ENCODE measurements around the gene HDLBP. TPM values are rescaled to one million over a fixed set of nuclear protein-coding genes. Genes with fewer than 3 reads are reported as not detected.

HDLBP gene
- total RNA-seq, 2 experiments from 2014 or later = 170 to 176 TPM

- DNase-seq (ENCODE audit: low spot score) = no peak
- ChIA-PET CTCF (ENCODE audit: unreplicated experiment) (no interaction called here), POLR2A (no interaction called here)
- Histone ChIP-seq H3K4me2 (ENCODE audit: low read length) (no peak overlapping the region), H2AFZ (ENCODE audit: low read length) (no peak overlapping the region), H3K79me2 (ENCODE audit: insufficient read depth, low read depth, low read length) (no peaks in the 10 kb centered on the region), H3K4me3 (ENCODE audit: low read depth, low read length, poor library complexity, severe bottlenecking) (no peak overlapping the region), H4K20me1 (ENCODE audit: insufficient read depth, low read length) (no peaks in the 10 kb centered on the region), H3K36me3 (ENCODE audit: insufficient read depth, low read length) (no peaks in the 10 kb centered on the region), H3K4me1 (ENCODE audit: insufficient read depth, low read length, poor library complexity, severe bottlenecking) (peaks cover 11% of the 10 kb centered on the region), H3K27ac (ENCODE audit: low read depth, low read length, poor library complexity, severe bottlenecking) (no peak overlapping the region), H3K9me3 (ENCODE audit: low read length) (no peaks in the 10 kb centered on the region), H3K9me2 (ENCODE audit: insufficient read depth, low read length) (no peaks in the 10 kb centered on the region)
- TF ChIP-seq CTCF (conservative IDR thresholded peaks at IDR 0.05; ENCODE audit: low read length) (no peak), EZH2phosphoT487 (IDR thresholded peaks at IDR 0.05; ENCODE audit: borderline replicate concordance, low read depth, low read length) (no peak)
- intact Hi-C loops (cut with micrococcal nuclease; ENCODE audit: unreplicated experiment) = no loop called here
- no TSS peak for BruUV-seq (replicated peaks)
Measured at GRCh38 chr2:241214209-241214608, 101.3 kb downstream of the HDLBP start.

GRCh38 chr2:241213567-241213966 lies 101.9 kb downstream of the HDLBP start:
- Histone ChIP-seq H3K4me3 (ENCODE audit: low read depth, low read length, poor library complexity, severe bottlenecking) (no peak overlapping the region), H3K9me3 (ENCODE audit: low read length) (no peaks in the 10 kb centered on the region), H3K36me3 (ENCODE audit: insufficient read depth, low read length) (no peaks in the 10 kb centered on the region), H3K4me1 (ENCODE audit: insufficient read depth, low read length, poor library complexity, severe bottlenecking) (peaks cover 5% of the 10 kb centered on the region), H2AFZ (ENCODE audit: low read length) (no peak overlapping the region), H4K20me1 (ENCODE audit: insufficient read depth, low read length) (no peaks in the 10 kb centered on the region), H3K4me2 (ENCODE audit: low read length) (no peak overlapping the region), H3K27ac (ENCODE audit: low read depth, low read length, poor library complexity, severe bottlenecking) (no peak overlapping the region), H3K9me2 (ENCODE audit: insufficient read depth, low read length) (no peaks in the 10 kb centered on the region), H3K79me2 (ENCODE audit: insufficient read depth, low read depth, low read length) (no peaks in the 10 kb centered on the region)
- ChIA-PET POLR2A (no interaction called here), CTCF (ENCODE audit: unreplicated experiment) (no interaction called here)
- no TSS peak for BruUV-seq (replicated peaks)
- no peak for DNase-seq (ENCODE audit: low spot score)
- intact Hi-C loops (cut with micrococcal nuclease; ENCODE audit: unreplicated experiment) = no loop called here
- TF ChIP-seq EZH2phosphoT487 (IDR thresholded peaks at IDR 0.05; ENCODE audit: borderline replicate concordance, low read depth, low read length) (no peak), CTCF (conservative IDR thresholded peaks at IDR 0.05; ENCODE audit: low read length) (no peak)

GRCh38 chr2:241213041-241213440 lies 102.4 kb downstream of the HDLBP start:
- POLR2A ChIA-PET = no interaction called here
- intact Hi-C loops (cut with micrococcal nuclease; ENCODE audit: unreplicated experiment) = no loop called here
- no TSS peak for BruUV-seq (replicated peaks)

More at GRCh38 chr2:241213041-241213440, 102.4 kb downstream of the HDLBP start:
- no peak for TF ChIP-seq CTCF (conservative IDR thresholded peaks at IDR 0.05; ENCODE audit: low read length)
- no peak for TF ChIP-seq EZH2phosphoT487 (IDR thresholded peaks at IDR 0.05; ENCODE audit: borderline replicate concordance, low read depth, low read length)
- CTCF ChIA-PET (ENCODE audit: unreplicated experiment) = no interaction called here
- H3K79me2 ChIP-seq (ENCODE audit: insufficient read depth, low read depth, low read length) = no peaks in the 10 kb centered on the region
- H3K36me3 ChIP-seq (ENCODE audit: insufficient read depth, low read length) = no peaks in the 10 kb centered on the region
- H4K20me1 ChIP-seq (ENCODE audit: insufficient read depth, low read length) = no peaks in the 10 kb centered on the region
- no peak for DNase-seq (ENCODE audit: low spot score)
- no peaks in the 10 kb centered on the region for H3K9me2 ChIP-seq (ENCODE audit: insufficient read depth, low read length)
- H3K4me3 ChIP-seq (ENCODE audit: low read depth, low read length, poor library complexity, severe bottlenecking) = no peak overlapping the region
- H3K4me2 ChIP-seq (ENCODE audit: low read length) = no peak overlapping the region
- H2AFZ ChIP-seq (ENCODE audit: low read length) = no peak overlapping the region
- H3K9me3 ChIP-seq (ENCODE audit: low read length) = no peaks in the 10 kb centered on the region
- no peak overlapping the region for H3K27ac ChIP-seq (ENCODE audit: low read depth, low read length, poor library complexity, severe bottlenecking)
- H3K4me1 ChIP-seq (ENCODE audit: insufficient read depth, low read length, poor library complexity, severe bottlenecking) = no peaks in the 10 kb centered on the region
